Stomach (tissue), 9 donors: ENCODE data around the gene KIR2DL3. TPM values are rescaled to one million over a fixed set of nuclear protein-coding genes. Genes with fewer than 3 reads are reported as not detected.
"Not testable (repeated sequence)": the region's sequence is repeated elsewhere in the genome, so short reads cannot be mapped to it uniquely, and the experiment has no call there.

Experiments used
- DNase-seq, 2 donors: peaks; one replicate each; pipeline versions ENCODE4 v3.0.0 to v3.0.0-alpha.2; 2013 to 2019
- H3K27ac ChIP-seq, 5 donors: fragments of 200-600 bp in 4 of 5; sonication (generic) in 4 of 5; one replicate each; pipeline ENCODE4 v1.5.1; 2013 to 2019; ENCODE audit warnings: mild to moderate bottlenecking in 1 of 5, moderate library complexity in 1 of 5
- H3K27me3 ChIP-seq, 3 donors: fragments of 200-600 bp; sonication (generic); one replicate each; pipeline ENCODE4 v1.5.1; 2017 to 2019; ENCODE audit warnings: mixed run types in 1 of 3
- H3K36me3 ChIP-seq, 4 donors: fragments of 200-600 bp; sonication (generic); 1 replicate in 3 of 4; 2 replicates in 1 of 4; pipeline ENCODE4 v1.5.1; 2016 to 2019
- H3K4me1 ChIP-seq, 4 donors: fragments of 200-600 bp; sonication (generic); one replicate each; pipeline ENCODE4 v1.5.1; 2016 to 2019
- H3K4me3 ChIP-seq, 4 donors: fragments of 200-600 bp; sonication (generic) in 3 of 4; one replicate each; pipeline ENCODE4 v1.5.1; 2016 to 2019; ENCODE audit warnings: mild to moderate bottlenecking in 1 of 4
- H3K9me3 ChIP-seq, 4 donors: fragments of 200-600 bp; sonication (generic); one replicate each; pipeline ENCODE4 v1.5.1; 2016 to 2019
- CTCF ChIP-seq, 7 experiments: fragments of 450-650 bp in 4 of 7; fragments of 200-600 bp in 3 of 7; sonication (generic) in 3 of 7; IDR thresholded peaks; one replicate each; pipeline ENCODE4 v1.5.1; 2016 to 2019; ENCODE audit warnings: antibody characterized with exemption in 7 of 7, control low read depth in 2 of 7, mild to moderate bottlenecking in 1 of 7
- EP300 ChIP-seq: sonication (generic); formaldehyde crosslinking; IDR thresholded peaks from one replicate; pipeline ENCODE4 v1.6.1; 2017; ENCODE audit warnings: antibody characterized with exemption
- POLR2A ChIP-seq, 4 donors: fragments of 450-650 bp; IDR thresholded peaks; one replicate each; pipeline ENCODE4 v1.6.1; 2016; ENCODE audit warnings: antibody characterized with exemption in 4 of 4, control low read depth in 2 of 4, mild to moderate bottlenecking in 1 of 4, moderate library complexity in 1 of 4
- POLR2AphosphoS5 ChIP-seq, 3 donors: sonication (generic); formaldehyde crosslinking; IDR thresholded peaks; one replicate each; pipeline ENCODE4 v1.6.1; 2016; ENCODE audit warnings: antibody characterized with exemption in 3 of 3
- WGBS, 5 donors: extraction: QIAGEN DNeasy Blood & Tissue Kit in 3 of 5; methylation state at CpG; one replicate each; pipeline versions ENCODE4 v1.1.5 to v1.1.7; 2013 to 2018; 5-methylcytosine and 5-hydroxymethylcytosine counted together
- intact Hi-C: fragments of 100-400 bp; cut with DNase I; formaldehyde crosslinking; loops from one replicate; pipeline ENCODE4 v1.15.1; 2023; ENCODE audit warnings: low total_unique reads
- polyA plus RNA-seq, 3 donors: library from polyadenylated mRNA; stranded (reverse); fragments of 200-250 nt; gene quantifications; one replicate each; pipeline ENCODE4 v1.2.3, GENCODE V29; 2013
- total RNA-seq, 5 donors: library from RNA; depleted of rRNA; stranded (reverse); fragments of >200 nt; gene quantifications; one replicate each; pipeline versions ENCODE4 v1.1.0 to v1.2.3, GENCODE V29; 2014 to 2016
- donor health status: healthy with polysubstance abuse.
- donor health status: Bipolar disorder and iron deficiency.
- donor health status: healthy.

The KIR2DL3 gene
- total and polyA plus RNA-seq, 8 donors: not detected

- H3K4me3 ChIP-seq, H3K9me3 ChIP-seq, intact Hi-C loops, H3K27ac ChIP-seq, H3K4me1 ChIP-seq, DNase-seq, H3K27me3 ChIP-seq, H3K36me3 ChIP-seq: not testable (repeated sequence)
- 84 to 88% (median 87%) methylated on average over 23 to 24 of the region's 24 CpGs for WGBS, 5 donors
These were observed 47.9 kb downstream of the KIR2DL3 start for GRCh38 chr19:54786091-54786723.

GRCh38 chr19:54788154-54788553 lies 49.8 kb downstream of the KIR2DL3 start:
- DNase-seq, H3K4me3 ChIP-seq, H3K27ac ChIP-seq, H3K9me3 ChIP-seq, H3K4me1 ChIP-seq, H3K27me3 ChIP-seq, H3K36me3 ChIP-seq, intact Hi-C loops: not testable (repeated sequence)
- 80 to 86% (median 83%) methylated on average over 2 to 6 of the region's 6 CpGs for WGBS, 5 donors

GRCh38 chr19:54790711-54791110 lies 52.4 kb downstream of the KIR2DL3 start:
- H3K4me3 ChIP-seq: no peak overlapping the region
- peaks cover 0 to 8% (median 0%) of the 10 kb centered on the region in 3 donors for H3K27me3 ChIP-seq
- H3K9me3 ChIP-seq: no peaks in the 10 kb centered on the region
- WGBS, 5 donors: 61 to 76% (median 64%) methylated on average over 3 to 5 of the region's 5 CpGs
- intact Hi-C loops: no loop called here
- TF ChIP-seq POLR2AphosphoS5 (IDR thresholded peaks at IDR 0.05) (no peak), EP300 (no peak), POLR2A (IDR thresholded peaks at IDR 0.05) (no peak), CTCF (IDR thresholded peaks at IDR 0.05) (no peak)
- H3K27ac ChIP-seq: no peak overlapping the region
- no peak for DNase-seq
- H3K4me1 ChIP-seq: no peaks in the 10 kb centered on the region
- no peaks in the 10 kb centered on the region for H3K36me3 ChIP-seq

- Histone ChIP-seq H3K4me3 (no peak overlapping the region), H3K27ac (no peak overlapping the region), H3K4me1 (no peaks in the 10 kb centered on the region), H3K27me3 (peaks cover 0 to 10% (median 0%) of the 10 kb centered on the region in 3 donors), H3K36me3 (no peaks in the 10 kb centered on the region), H3K9me3 (no peaks in the 10 kb centered on the region)
- 70 to 83% (median 78%) methylated on average over 6 of the region's 6 CpGs for WGBS, 5 donors
- TF ChIP-seq CTCF (IDR thresholded peaks at IDR 0.05) (no peak), POLR2AphosphoS5 (IDR thresholded peaks at IDR 0.05) (no peak), POLR2A (IDR thresholded peaks at IDR 0.05) (no peak), EP300 (no peak)
- intact Hi-C loops: no loop called here
- no peak for DNase-seq
These were observed 53.2 kb downstream of the KIR2DL3 start for GRCh38 chr19:54791476-54791875.

- no peaks in the 10 kb centered on the region for H3K9me3 ChIP-seq
- H3K4me3 ChIP-seq: peak overlapping the region in 2 of 4 donors; percentile 12 to 22
- TF ChIP-seq POLR2AphosphoS5 (IDR thresholded peaks at IDR 0.05) (no peak), EP300 (no peak), POLR2A (IDR thresholded peaks at IDR 0.05) (no peak), CTCF (IDR thresholded peaks at IDR 0.05) (no peak)
- no peaks in the 10 kb centered on the region for H3K4me1 ChIP-seq
- H3K36me3 ChIP-seq: no peaks in the 10 kb centered on the region
- DNase-seq: no peak
- peaks cover 0 to 10% (median 0%) of the 10 kb centered on the region in 3 donors for H3K27me3 ChIP-seq
- peak overlapping the region in 2 of 5 donors; percentile 22 to 34 for H3K27ac ChIP-seq
- intact Hi-C loops: no loop called here
- WGBS, 5 donors: 54 to 61% (median 59%) methylated on average over 8 of the region's 8 CpGs
These were observed 54.5 kb downstream of the KIR2DL3 start for GRCh38 chr19:54792814-54793213.
